Measurements from ENCODE around the gene AKAP1.

Gene AKAP1

GRCh38 chr17:57135789-57136291, 50.8 kb downstream of the AKAP1 start:
- no peak for DNase-seq

- DNase-seq, result no peak
Measured at GRCh38 chr17:57136355-57136754, 51.3 kb downstream of the AKAP1 start.

- no peak for DNase-seq
Measured at GRCh38 chr17:57138030-57138911, 53.2 kb downstream of the AKAP1 start.

- no peak for DNase-seq
Measured at GRCh38 chr17:57138956-57139576, 54.0 kb downstream of the AKAP1 start.

- no peak for DNase-seq
Measured at GRCh38 chr17:57140316-57140715, 55.3 kb downstream of the AKAP1 start.

GRCh38 chr17:57142925-57143324, 57.9 kb downstream of the AKAP1 start:
- no peak for DNase-seq

GRCh38 chr17:57143361-57143760, 58.3 kb downstream of the AKAP1 start:
- no peak for DNase-seq

- no peak for DNase-seq
Measured at GRCh38 chr17:57143919-57144318, 58.9 kb downstream of the AKAP1 start.

GRCh38 chr17:57144567-57144966, 59.5 kb downstream of the AKAP1 start:
- no peak for DNase-seq

- DNase-seq, result no peak
Measured at GRCh38 chr17:57145347-57145746, 60.3 kb downstream of the AKAP1 start.

GRCh38 chr17:57146273-57146672, 61.2 kb downstream of the AKAP1 start:
- no peak for DNase-seq

GRCh38 chr17:57151798-57152197, 66.8 kb downstream of the AKAP1 start:
- DNase-seq, result no peak

- DNase-seq, result no peak
Measured at GRCh38 chr17:57152967-57153528, 68.0 kb downstream of the AKAP1 start.

GRCh38 chr17:57154921-57155320, 69.9 kb downstream of the AKAP1 start:
- DNase-seq, result no peak

GRCh38 chr17:57158325-57158724, 73.3 kb downstream of the AKAP1 start:
- DNase-seq, result peak; percentile 37

GRCh38 chr17:57158795-57159194, 73.7 kb downstream of the AKAP1 start:
- no peak for DNase-seq

- no peak for DNase-seq
Measured at GRCh38 chr17:57160624-57161023, 75.6 kb downstream of the AKAP1 start.

GRCh38 chr17:57164814-57165213, 79.8 kb downstream of the AKAP1 start:
- DNase-seq, result no peak

GRCh38 chr17:57165754-57166153, 80.7 kb downstream of the AKAP1 start:
- no peak for DNase-seq

GRCh38 chr17:57166803-57167202, 81.8 kb downstream of the AKAP1 start:
- DNase-seq, result peak; percentile 5

- DNase-seq, result no peak
Measured at GRCh38 chr17:57168695-57169094, 83.6 kb downstream of the AKAP1 start.

- DNase-seq, result no peak
Measured at GRCh38 chr17:57170866-57171265, 85.8 kb downstream of the AKAP1 start.

Data from kidney glomerular epithelial cell (primary cell).